HG03066 (cell line): ENCODE results near the gene WDR33.
"Not testable (repeated sequence)": the region's sequence is repeated elsewhere in the genome, so short reads cannot be mapped to it uniquely, and the experiment has no call there.

Source experiments
- ATAC-seq: cut with Tn5 transposase; IDR thresholded peaks from one replicate; pipeline ENCODE4 v1.9.1; 2021; ENCODE audit warnings: low read depth; ENCODE audit not compliant: unreplicated experiment

The WDR33 gene

DNA sequence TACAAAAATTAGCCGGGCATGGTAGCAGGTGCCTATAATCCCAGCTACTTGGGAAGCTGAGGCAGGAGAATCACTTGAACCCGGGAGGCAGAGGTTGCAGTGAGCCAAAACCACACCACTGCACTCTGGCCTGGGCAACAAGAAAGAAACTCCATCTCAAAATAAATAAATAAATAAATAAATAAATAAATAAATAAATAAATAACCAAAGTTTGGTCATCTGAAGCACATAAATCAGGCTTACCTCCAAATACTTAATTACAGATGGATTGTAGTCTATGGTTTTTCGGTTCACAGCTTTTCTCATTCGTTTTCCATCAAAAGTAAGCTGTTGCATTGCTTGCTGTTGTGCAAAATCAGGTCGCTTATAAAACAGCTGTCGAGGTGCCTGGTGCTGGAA is 40.4 kb downstream of the WDR33 start:
- ATAC-seq, result not testable (repeated sequence)

DNA sequence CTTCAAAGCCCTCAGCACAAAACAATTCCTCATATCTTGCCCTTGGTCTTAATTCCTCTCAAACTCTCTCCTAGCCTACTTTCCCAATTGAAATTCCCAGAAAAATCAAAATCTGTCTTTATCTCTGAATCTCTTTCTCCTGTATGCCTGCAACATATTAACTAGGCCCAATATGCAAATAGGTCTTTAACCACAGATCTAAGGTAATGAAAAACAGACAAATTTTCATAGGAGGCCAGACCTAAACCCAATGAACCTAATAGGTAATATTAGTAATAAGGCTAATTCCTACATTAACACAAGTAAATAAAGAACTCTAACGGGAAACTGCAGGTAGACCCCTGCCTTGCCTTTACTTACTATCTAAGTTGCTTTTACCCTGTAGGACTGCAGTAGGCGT is 41.4 kb downstream of the WDR33 start:
- ATAC-seq, result no peak

DNA sequence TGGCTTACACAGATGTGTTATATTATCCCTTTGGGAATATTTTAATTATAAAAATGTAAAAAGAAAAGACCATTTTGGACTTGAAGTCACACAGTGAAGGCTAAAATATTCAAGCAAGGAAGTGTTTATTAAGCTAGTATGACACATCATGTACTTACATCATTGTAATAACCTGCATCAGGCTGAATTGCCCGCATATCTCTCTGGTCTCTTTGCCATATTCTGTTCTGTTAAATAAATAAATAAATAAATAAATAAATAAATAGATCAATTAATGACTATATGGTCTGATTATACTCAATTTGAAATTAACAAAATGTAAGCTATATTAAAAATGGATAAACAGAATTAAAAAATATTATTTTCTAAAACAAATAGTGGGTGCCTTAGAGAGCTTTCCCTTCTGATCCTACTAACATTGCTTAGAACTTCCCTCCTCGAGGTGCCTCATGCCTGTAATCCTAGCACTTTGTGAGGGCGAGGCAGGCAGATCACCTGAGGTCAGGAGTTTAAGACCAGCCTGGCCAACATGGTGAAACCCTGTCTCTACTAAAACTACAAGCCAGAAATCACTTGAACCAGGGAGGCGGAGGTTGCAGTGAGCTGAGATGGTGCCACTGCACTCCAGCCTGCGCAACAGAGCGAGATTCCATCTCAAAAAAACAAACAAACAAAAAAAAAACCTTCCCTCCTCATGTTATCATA is 42.0 kb downstream of the WDR33 start:
- no peak for ATAC-seq

- ATAC-seq, result no peak
Observed at GRCh38 chr2:127763776-127764175, 47.2 kb downstream of the WDR33 start.

DNA sequence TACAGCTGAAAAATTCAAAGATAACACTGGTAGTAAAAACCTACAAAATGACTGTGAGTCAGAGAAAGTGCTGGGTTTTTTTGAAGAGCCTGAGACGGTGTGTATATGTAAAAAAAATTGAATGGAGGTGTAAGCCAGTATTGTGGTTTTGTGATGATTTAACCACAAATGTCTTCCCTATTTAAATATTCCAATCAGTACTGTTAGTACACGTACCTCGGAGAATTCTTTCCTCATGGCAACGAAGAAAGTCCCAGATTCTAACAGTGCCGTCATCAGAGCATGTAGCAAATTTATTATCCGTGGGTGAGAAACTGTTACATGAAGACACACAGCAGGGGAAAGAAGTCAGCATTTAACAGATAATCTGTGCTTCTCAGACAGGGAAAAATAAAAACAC is 48.1 kb downstream of the WDR33 start:
- no peak for ATAC-seq

DNA sequence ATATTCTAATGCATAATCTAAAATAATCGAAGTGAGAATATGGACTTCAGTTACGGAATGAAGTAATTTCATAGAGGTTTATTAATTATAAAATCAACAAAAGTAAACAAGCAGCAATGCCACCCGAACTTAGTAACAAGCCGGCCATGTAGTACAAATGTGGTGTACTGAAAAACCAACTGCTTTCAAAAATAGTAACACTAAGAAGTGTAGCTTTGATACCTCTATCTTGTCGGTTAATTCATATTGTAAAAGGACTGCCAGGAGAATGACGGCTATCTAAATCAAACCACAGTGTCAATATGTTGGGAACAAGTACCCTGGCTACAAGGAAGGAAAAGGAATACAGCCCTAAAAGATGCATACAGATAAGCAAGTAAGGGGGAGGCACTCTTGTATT is 48.5 kb downstream of the WDR33 start:
- no peak for ATAC-seq

DNA sequence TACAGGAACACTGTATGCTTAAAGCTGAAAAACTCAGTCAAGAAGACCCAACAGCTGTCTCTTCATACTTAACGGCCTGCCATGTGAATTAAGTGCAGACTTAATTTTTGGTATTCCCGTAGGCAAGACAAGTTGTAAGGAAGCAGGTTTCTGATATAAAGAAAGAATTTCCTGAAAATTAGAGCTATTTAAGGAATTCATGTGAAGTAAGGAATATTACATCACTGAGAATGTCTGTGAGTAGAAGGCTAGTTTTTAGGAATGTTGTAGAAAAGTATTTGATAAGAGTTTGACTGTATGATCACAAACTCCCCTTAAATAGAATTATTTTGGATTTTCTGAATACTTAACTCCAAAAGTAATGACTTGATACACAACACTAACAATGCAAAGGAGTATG is 51.0 kb downstream of the WDR33 start:
- no peak for ATAC-seq

DNA sequence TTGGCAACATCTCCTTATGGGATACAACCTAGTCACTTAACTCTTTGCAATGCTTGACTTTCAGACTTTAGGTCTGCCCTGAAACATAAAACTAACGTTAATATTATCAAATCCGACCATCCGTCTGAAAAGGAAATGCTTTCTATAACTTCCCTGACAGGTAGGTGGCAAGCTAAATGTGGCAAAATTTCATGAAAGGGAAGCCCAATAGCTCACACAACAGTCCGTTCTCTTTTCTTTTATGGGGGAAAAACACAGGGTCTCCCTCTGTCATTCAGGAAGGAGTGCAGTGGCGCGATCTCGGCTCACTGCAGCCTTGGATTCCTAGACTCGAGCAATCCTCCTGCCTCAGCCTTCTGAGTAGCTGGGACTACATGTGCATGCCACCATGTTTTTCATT is 56.8 kb downstream of the WDR33 start:
- ATAC-seq, result no peak

GRCh38 chr2:127753374-127753773 is 57.6 kb downstream of the WDR33 start:
- ATAC-seq, result no peak

GRCh38 chr2:127749537-127749936 is 61.4 kb downstream of the WDR33 start:
- peak; percentile 99 for ATAC-seq

- no peak for ATAC-seq
Observed at GRCh38 chr2:127747621-127748020, 63.4 kb downstream of the WDR33 start.

GRCh38 chr2:127743477-127744026 is 67.4 kb downstream of the WDR33 start:
- ATAC-seq, result no peak

GRCh38 chr2:127740665-127741288 is 70.2 kb downstream of the WDR33 start:
- no peak for ATAC-seq

- no peak for ATAC-seq
Observed at GRCh38 chr2:127739800-127740199, 71.2 kb downstream of the WDR33 start.

- ATAC-seq, result no peak
Observed at GRCh38 chr2:127737892-127738291, 73.1 kb downstream of the WDR33 start.

GRCh38 chr2:127735537-127736399 is 75.2 kb downstream of the WDR33 start:
- ATAC-seq, result peak; percentile 77

DNA sequence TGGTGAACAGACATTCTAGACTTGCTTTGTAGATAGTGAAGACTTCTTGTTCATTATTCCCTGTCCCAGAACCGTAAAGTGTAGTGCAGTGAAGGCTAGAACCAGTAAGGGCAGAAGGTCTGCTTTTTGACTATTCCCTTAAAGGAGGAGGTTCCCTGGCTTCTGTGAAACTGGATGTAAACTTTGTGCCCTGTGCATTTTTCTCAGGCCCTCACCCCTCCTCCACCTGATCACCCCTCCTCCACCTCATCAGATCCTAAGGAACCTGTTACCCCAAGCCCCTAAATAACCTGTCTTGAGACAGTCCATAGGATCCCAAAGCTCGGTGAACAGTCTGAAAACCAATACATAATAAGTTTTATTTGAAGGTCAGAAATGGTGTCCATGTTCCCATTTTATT is 75.9 kb downstream of the WDR33 start:
- ATAC-seq, result peak; percentile 16

- ATAC-seq, result no peak
Observed at GRCh38 chr2:127733816-127734537, 77.0 kb downstream of the WDR33 start.

GRCh38 chr2:127733113-127733815 is 77.7 kb downstream of the WDR33 start:
- ATAC-seq, result no peak
